Measurements from ENCODE around the gene CCDC91. TPM values are rescaled to one million over a fixed set of nuclear protein-coding genes. Genes with fewer than 3 reads are reported as not detected.

Gene CCDC91
- polyA plus RNA-seq, 2 of the 4 experiments (the other 2 are of a cell fraction), result 26.0 to 48.1 TPM

DNA sequence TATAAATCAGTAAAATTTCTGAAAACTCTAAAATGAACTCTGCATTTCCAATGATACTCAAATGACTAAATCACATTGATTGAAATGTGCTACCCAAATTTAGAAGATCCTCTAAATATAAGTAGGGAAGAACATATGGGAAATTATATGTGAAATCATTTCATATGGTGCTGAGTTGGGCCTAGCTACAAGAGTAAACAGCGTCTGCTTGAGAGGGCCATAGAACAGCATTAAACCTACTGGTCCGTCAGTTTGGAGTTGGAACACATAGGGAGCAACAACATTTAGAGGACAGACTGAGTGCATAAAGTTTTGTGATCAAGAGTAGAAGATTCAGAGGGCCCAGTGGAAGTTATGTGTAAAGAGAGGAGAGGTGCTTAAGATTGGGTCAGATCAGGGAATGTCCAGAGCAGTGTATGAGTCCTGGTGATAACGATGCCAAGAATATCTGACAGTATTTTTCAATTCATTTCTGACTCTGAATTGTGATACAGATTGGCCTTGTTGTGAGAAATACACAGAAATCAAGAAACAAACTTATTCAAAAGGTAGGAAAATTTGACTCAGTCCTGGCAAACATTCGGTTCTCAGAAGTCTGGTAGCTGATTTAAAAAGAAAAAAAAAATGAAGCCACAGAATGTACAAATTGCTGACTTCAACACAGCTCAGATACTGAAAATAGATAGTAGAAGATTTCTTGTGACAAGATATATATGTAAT is 362.2 kb downstream of the CCDC91 start:
- 93% methylated on average over 4 of the region's 4 CpGs for WGBS (ENCODE audit: missing lambda C conversion rate)
- CTCF ChIA-PET, result no interaction called here
- ATAC-seq, result no peak

DNA sequence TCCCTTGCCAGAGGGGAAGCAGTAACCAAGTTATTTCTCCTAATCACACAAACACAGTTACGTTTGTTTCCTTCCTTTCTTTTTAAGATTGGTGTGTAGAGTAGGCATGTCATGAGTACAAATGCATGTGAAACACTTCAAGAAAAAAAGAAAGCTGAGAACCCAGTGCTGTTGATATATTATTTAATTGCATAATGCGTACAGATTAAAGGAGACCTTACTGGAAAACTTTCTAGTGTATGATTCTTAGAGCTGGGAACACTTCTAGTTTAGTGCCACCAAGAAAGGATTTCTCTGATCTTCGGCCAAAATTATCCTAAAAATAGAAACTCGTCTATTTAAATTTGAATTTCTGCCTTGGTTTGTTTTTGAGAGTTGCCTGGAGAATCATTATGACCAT is 365.5 kb downstream of the CCDC91 start:
- H3K9me3 ChIP-seq, result no peaks in the 10 kb centered on the region
- no peak overlapping the region for H3K27ac ChIP-seq
- peaks cover 10% of the 10 kb centered on the region for H3K4me1 ChIP-seq
- ChIA-PET CTCF (no interaction called here), POLR2A (no interaction called here)
- ATAC-seq (no peak), DNase-seq (ENCODE audit: low read depth in 1 of 2, low spot score in 1 of 2) (no peak), FAIRE-seq (no peak)
- 85% methylated on average over 4 of the region's 4 CpGs for WGBS (ENCODE audit: missing lambda C conversion rate)
- TF ChIP-seq MAZ (IDR thresholded peaks at IDR 0.05; ENCODE audit: borderline replicate concordance, low read depth, low read length) (no peak), HOXA7 (CRISPR knock-in tag; IDR thresholded peaks at IDR 0.05) (no peak), BHLHE40 (IDR thresholded peaks at IDR 0.05; ENCODE audit: low read depth, low read length) (no peak), RNF2 (IDR thresholded peaks at IDR 0.05; ENCODE audit: borderline replicate concordance, low read depth) (no peak)
- TF ChIP-seq, protein P1, sequence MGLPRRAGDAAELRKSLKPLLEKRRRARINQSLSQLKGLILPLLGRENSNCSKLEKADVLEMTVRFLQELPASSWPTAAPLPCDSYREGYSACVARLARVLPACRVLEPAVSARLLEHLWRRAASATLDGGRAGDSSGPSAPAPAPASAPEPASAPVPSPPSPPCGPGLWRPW (IDR thresholded peaks at IDR 0.05), result no peak
- no peak overlapping the region for H3K4me2 ChIP-seq
- no peak overlapping the region for H3K4me3 ChIP-seq

More for the DNA sequence above, 362.2 kb downstream of the CCDC91 start:
- Histone ChIP-seq H3K4me3 (no peak overlapping the region), H3K4me2 (no peak overlapping the region), H3K9me3 (no peaks in the 10 kb centered on the region), H3K27ac (no peak overlapping the region), H3K4me1 (peaks cover 16% of the 10 kb centered on the region)
- no peak for DNase-seq (ENCODE audit: low read depth in 1 of 2, low spot score in 1 of 2)
- FAIRE-seq, result peak; percentile 32
- no peak for TF ChIP-seq MAZ (IDR thresholded peaks at IDR 0.05; ENCODE audit: borderline replicate concordance, low read depth, low read length)
- TF ChIP-seq SREBF2 (IDR thresholded peaks at IDR 0.05), result no peak
- TF ChIP-seq EHMT2 (IDR thresholded peaks at IDR 0.05; ENCODE audit: low read depth), result no peak
- no peak for TF ChIP-seq ESRRA (IDR thresholded peaks at IDR 0.05; ENCODE audit: borderline replicate concordance, low read length)
- TF ChIP-seq CHD4 (IDR thresholded peaks at IDR 0.05; ENCODE audit: borderline replicate concordance), result no peak
- TF ChIP-seq HDAC2 (IDR thresholded peaks at IDR 0.05), result no peak
- no peak for TF ChIP-seq HOXB5 (CRISPR knock-in tag; IDR thresholded peaks at IDR 0.05)
- TF ChIP-seq, protein P2, sequence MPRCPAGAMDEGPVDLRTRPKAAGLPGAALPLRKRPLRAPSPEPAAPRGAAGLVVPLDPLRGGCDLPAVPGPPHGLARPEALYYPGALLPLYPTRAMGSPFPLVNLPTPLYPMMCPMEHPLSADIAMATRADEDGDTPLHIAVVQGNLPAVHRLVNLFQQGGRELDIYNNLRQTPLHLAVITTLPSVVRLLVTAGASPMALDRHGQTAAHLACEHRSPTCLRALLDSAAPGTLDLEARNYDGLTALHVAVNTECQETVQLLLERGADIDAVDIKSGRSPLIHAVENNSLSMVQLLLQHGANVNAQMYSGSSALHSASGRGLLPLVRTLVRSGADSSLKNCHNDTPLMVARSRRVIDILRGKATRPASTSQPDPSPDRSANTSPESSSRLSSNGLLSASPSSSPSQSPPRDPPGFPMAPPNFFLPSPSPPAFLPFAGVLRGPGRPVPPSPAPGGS (IDR thresholded peaks at IDR 0.05), result no peak
- TF ChIP-seq HOXA7 (CRISPR knock-in tag; IDR thresholded peaks at IDR 0.05), result no peak
- TF ChIP-seq EHF (CRISPR knock-in tag; IDR thresholded peaks at IDR 0.05), result no peak
- TF ChIP-seq, protein P3, sequence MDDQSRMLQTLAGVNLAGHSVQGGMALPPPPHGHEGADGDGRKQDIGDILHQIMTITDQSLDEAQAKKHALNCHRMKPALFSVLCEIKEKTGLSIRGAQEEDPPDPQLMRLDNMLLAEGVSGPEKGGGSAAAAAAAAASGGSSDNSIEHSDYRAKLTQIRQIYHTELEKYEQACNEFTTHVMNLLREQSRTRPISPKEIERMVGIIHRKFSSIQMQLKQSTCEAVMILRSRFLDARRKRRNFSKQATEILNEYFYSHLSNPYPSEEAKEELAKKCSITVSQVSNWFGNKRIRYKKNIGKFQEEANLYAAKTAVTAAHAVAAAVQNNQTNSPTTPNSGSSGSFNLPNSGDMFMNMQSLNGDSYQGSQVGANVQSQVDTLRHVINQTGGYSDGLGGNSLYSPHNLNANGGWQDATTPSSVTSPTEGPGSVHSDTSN (IDR thresholded peaks at IDR 0.05), result no peak
- TF ChIP-seq, protein P1 (IDR thresholded peaks at IDR 0.05), result no peak
- TF ChIP-seq FOXS1 (CRISPR knock-in tag; IDR thresholded peaks at IDR 0.05), result no peak
- POLR2A ChIA-PET, result no interaction called here

DNA sequence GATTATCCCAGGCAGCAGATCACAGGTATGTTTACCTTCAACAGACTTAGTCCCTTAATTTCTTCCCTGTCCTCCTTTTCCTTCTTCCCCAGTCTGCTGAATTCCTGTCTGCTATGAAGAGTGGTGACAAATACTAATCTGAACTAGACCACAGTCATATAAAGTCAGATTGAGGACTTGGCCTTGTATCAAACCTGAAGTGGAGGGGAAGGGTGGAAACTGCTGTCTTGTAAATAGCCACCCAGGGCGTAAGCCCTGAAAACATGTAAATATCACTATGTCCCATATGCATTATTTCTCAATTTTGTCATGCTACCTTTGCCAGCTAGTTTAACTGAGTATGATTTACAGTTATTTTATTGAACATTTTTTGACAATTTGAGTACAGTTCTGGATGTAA is 368.0 kb downstream of the CCDC91 start:
- CTCF ChIA-PET, result interaction anchor here (0.7 kb wide), 1 partner anchor 228 kb away, joined by 4 read pairs; no protein-coding TSS in a partner anchor
- DNase-seq (ENCODE audit: low read depth in 1 of 2, low spot score in 1 of 2), result no peak
- no peak for FAIRE-seq

More for the DNA sequence above, 368.0 kb downstream of the CCDC91 start:
- no peak overlapping the region for H3K4me3 ChIP-seq
- H3K27ac ChIP-seq, result no peak overlapping the region
- no peaks in the 10 kb centered on the region for H3K9me3 ChIP-seq
- H3K4me1 ChIP-seq, result no peaks in the 10 kb centered on the region
- 97% methylated on average over 1 of the region's 1 CpG for WGBS (ENCODE audit: missing lambda C conversion rate)
- H3K4me2 ChIP-seq, result no peak overlapping the region
- POLR2A ChIA-PET, result no interaction called here
- ATAC-seq, result no peak
- TF ChIP-seq POLR2AphosphoS2 (conservative IDR thresholded peaks at IDR 0.05; ENCODE audit: low read length), result no peak
- no peak for TF ChIP-seq MAFK (IDR thresholded peaks at IDR 0.05; ENCODE audit: partially characterized antibody)
- no peak for TF ChIP-seq JUN (IDR thresholded peaks at IDR 0.05)
- no peak for TF ChIP-seq TFCP2L1 (CRISPR knock-in tag; IDR thresholded peaks at IDR 0.05)
- TF ChIP-seq FOSL2 (IDR thresholded peaks at IDR 0.05), result no peak
- TF ChIP-seq FOSL2 (CRISPR knock-in tag; IDR thresholded peaks at IDR 0.05), result no peak
- TF ChIP-seq GATA3 (IDR thresholded peaks at IDR 0.05; ENCODE audit: borderline replicate concordance), result no peak
- TF ChIP-seq ZFP36 (IDR thresholded peaks at IDR 0.05; ENCODE audit: borderline replicate concordance, partially characterized antibody), result no peak
- no peak for TF ChIP-seq RARB (CRISPR knock-in tag; IDR thresholded peaks at IDR 0.05)
- TF ChIP-seq, protein P4, sequence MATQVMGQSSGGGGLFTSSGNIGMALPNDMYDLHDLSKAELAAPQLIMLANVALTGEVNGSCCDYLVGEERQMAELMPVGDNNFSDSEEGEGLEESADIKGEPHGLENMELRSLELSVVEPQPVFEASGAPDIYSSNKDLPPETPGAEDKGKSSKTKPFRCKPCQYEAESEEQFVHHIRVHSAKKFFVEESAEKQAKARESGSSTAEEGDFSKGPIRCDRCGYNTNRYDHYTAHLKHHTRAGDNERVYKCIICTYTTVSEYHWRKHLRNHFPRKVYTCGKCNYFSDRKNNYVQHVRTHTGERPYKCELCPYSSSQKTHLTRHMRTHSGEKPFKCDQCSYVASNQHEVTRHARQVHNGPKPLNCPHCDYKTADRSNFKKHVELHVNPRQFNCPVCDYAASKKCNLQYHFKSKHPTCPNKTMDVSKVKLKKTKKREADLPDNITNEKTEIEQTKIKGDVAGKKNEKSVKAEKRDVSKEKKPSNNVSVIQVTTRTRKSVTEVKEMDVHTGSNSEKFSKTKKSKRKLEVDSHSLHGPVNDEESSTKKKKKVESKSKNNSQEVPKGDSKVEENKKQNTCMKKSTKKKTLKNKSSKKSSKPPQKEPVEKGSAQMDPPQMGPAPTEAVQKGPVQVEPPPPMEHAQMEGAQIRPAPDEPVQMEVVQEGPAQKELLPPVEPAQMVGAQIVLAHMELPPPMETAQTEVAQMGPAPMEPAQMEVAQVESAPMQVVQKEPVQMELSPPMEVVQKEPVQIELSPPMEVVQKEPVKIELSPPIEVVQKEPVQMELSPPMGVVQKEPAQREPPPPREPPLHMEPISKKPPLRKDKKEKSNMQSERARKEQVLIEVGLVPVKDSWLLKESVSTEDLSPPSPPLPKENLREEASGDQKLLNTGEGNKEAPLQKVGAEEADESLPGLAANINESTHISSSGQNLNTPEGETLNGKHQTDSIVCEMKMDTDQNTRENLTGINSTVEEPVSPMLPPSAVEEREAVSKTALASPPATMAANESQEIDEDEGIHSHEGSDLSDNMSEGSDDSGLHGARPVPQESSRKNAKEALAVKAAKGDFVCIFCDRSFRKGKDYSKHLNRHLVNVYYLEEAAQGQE (IDR thresholded peaks at IDR 0.05), result no peak

All from A549 (cell line).